ENCODE measurements around the gene SLC1A4. TPM values are rescaled to one million over a fixed set of nuclear protein-coding genes. Genes with fewer than 3 reads are reported as not detected.

SLC1A4 gene
- total RNA-seq, 1 experiment from 2014 or later, result 9.1 TPM

GRCh38 chr2:64976276-64976675 lies 12.9 kb upstream of the SLC1A4 start:
- peaks cover 24% of the 10 kb centered on the region for H3K4me1 ChIP-seq (ENCODE audit: insufficient read depth, low read length)
- no peak overlapping the region for H3K27ac ChIP-seq (ENCODE audit: low read length)
- BruUV-seq (replicated peaks), result no TSS peak
- ChIA-PET POLR2A (ENCODE audit: unreplicated experiment) (no interaction called here), CTCF (interaction anchor here (0.5 kb wide), 1 partner anchor 12 kb away, joined by 3 read pairs; no protein-coding TSS in a partner anchor)
- TF ChIP-seq EZH2phosphoT487 (IDR thresholded peaks at IDR 0.05; ENCODE audit: borderline replicate concordance, low read length) (no peak), EZH2 (IDR thresholded peaks at IDR 0.05; ENCODE audit: low read length, unreplicated experiment) (no peak), CTCF (conservative IDR thresholded peaks at IDR 0.05; ENCODE audit: low read depth, low read length) (no peak)
- no peaks in the 10 kb centered on the region for H4K20me1 ChIP-seq (ENCODE audit: low read length)
- no peaks in the 10 kb centered on the region for H3K36me3 ChIP-seq (ENCODE audit: low read depth, low read length)
- DNase-seq (no peak), ATAC-seq (no peak)
- no peaks in the 10 kb centered on the region for H3K27me3 ChIP-seq (ENCODE audit: low read length)
- H3K4me3 ChIP-seq (ENCODE audit: low read length), result no peak overlapping the region
- no peaks in the 10 kb centered on the region for H3K9me2 ChIP-seq (replicated peaks; ENCODE audit: low read length)
- H2AFZ ChIP-seq (ENCODE audit: low read length), result no peak overlapping the region
- H3F3A ChIP-seq (ENCODE audit: low read length, unreplicated experiment), result no peaks in the 10 kb centered on the region
- H3K79me2 ChIP-seq (ENCODE audit: low read length), result no peaks in the 10 kb centered on the region
- H3K9me3 ChIP-seq (ENCODE audit: low read length), result no peaks in the 10 kb centered on the region
- H3K9ac ChIP-seq (ENCODE audit: low read length), result no peak overlapping the region
- no peak overlapping the region for H3K4me2 ChIP-seq (ENCODE audit: low read length)
- intact Hi-C loops (cut with micrococcal nuclease), result no loop called here

- H2AFZ ChIP-seq (ENCODE audit: low read length), result no peak overlapping the region
- TF ChIP-seq EZH2 (IDR thresholded peaks at IDR 0.05; ENCODE audit: low read length, unreplicated experiment) (no peak), EZH2phosphoT487 (IDR thresholded peaks at IDR 0.05; ENCODE audit: borderline replicate concordance, low read length) (no peak), CTCF (conservative IDR thresholded peaks at IDR 0.05; ENCODE audit: low read depth, low read length) (peak; percentile 39)
- ChIA-PET POLR2A (ENCODE audit: unreplicated experiment) (no interaction called here), CTCF (no interaction called here)
- intact Hi-C loops (cut with micrococcal nuclease), result no loop called here
- DNase-seq, result peak; percentile 60
- no peak overlapping the region for H3K9ac ChIP-seq (ENCODE audit: low read length)
- H3K4me2 ChIP-seq (ENCODE audit: low read length), result no peak overlapping the region
- H3K27me3 ChIP-seq (ENCODE audit: low read length), result no peaks in the 10 kb centered on the region
- H3F3A ChIP-seq (ENCODE audit: low read length, unreplicated experiment), result no peaks in the 10 kb centered on the region
- H3K79me2 ChIP-seq (ENCODE audit: low read length), result no peaks in the 10 kb centered on the region
- BruUV-seq (replicated peaks), result no TSS peak
- no peaks in the 10 kb centered on the region for H3K36me3 ChIP-seq (ENCODE audit: low read depth, low read length)
- no peak overlapping the region for H3K4me3 ChIP-seq (ENCODE audit: low read length)
- no peak overlapping the region for H3K27ac ChIP-seq (ENCODE audit: low read length)
- peak; percentile 64 for ATAC-seq
- no peaks in the 10 kb centered on the region for H3K9me3 ChIP-seq (ENCODE audit: low read length)
- H4K20me1 ChIP-seq (ENCODE audit: low read length), result no peaks in the 10 kb centered on the region
- peaks cover 18% of the 10 kb centered on the region for H3K4me1 ChIP-seq (ENCODE audit: insufficient read depth, low read length)
- no peaks in the 10 kb centered on the region for H3K9me2 ChIP-seq (replicated peaks; ENCODE audit: low read length)
These were observed 10.5 kb upstream of the SLC1A4 start for GRCh38 chr2:64978514-64979268.

- Histone ChIP-seq H3K4me2 (ENCODE audit: low read length) (no peak overlapping the region), H3K27me3 (ENCODE audit: low read length) (no peaks in the 10 kb centered on the region), H3K4me1 (ENCODE audit: insufficient read depth, low read length) (peaks cover 17% of the 10 kb centered on the region), H3F3A (ENCODE audit: low read length, unreplicated experiment) (no peaks in the 10 kb centered on the region), H3K4me3 (ENCODE audit: low read length) (no peak overlapping the region), H3K9me3 (ENCODE audit: low read length) (no peaks in the 10 kb centered on the region), H3K36me3 (ENCODE audit: low read depth, low read length) (no peaks in the 10 kb centered on the region), H3K27ac (ENCODE audit: low read length) (no peak overlapping the region), H3K9me2 (replicated peaks; ENCODE audit: low read length) (no peaks in the 10 kb centered on the region), H2AFZ (ENCODE audit: low read length) (no peak overlapping the region), H4K20me1 (ENCODE audit: low read length) (no peaks in the 10 kb centered on the region), H3K79me2 (ENCODE audit: low read length) (no peaks in the 10 kb centered on the region), H3K9ac (ENCODE audit: low read length) (no peak overlapping the region)
- ATAC-seq (no peak), DNase-seq (no peak)
- intact Hi-C loops (cut with micrococcal nuclease), result no loop called here
- POLR2A ChIA-PET (ENCODE audit: unreplicated experiment), result no interaction called here
- TF ChIP-seq EZH2 (IDR thresholded peaks at IDR 0.05; ENCODE audit: low read length, unreplicated experiment) (no peak), EZH2phosphoT487 (IDR thresholded peaks at IDR 0.05; ENCODE audit: borderline replicate concordance, low read length) (no peak), CTCF (conservative IDR thresholded peaks at IDR 0.05; ENCODE audit: low read depth, low read length) (no peak)
- BruUV-seq (replicated peaks), result no TSS peak
- CTCF ChIA-PET, result interaction anchor here (0.7 kb wide), 1 partner anchor 62 kb away, joined by 4 read pairs; no protein-coding TSS in a partner anchor
These were observed 9.5 kb upstream of the SLC1A4 start for GRCh38 chr2:64979744-64980143.
